ENCODE measurements around the gene ARFGEF2.

DNA sequence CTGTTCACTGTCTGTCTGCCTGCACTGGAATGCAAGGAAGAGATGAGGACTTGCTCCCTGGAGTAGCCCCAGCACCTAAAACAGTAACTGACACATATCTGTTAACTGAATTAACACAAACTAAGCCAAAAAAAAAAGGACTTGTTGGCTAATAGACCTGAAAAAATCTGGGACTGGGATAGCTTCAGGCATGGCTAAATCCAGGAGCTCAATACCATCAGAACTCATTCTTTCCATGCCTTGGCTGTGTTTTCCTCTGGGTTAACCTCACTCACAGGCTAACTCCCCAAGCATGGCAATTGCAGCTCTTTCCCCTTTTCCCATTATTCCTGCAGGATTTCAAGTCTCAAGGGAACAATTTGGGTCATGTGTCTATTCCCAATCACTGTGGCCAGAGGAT lies 21.6 kb upstream of the ARFGEF2 start:
- TF ChIP-seq, protein P1, sequence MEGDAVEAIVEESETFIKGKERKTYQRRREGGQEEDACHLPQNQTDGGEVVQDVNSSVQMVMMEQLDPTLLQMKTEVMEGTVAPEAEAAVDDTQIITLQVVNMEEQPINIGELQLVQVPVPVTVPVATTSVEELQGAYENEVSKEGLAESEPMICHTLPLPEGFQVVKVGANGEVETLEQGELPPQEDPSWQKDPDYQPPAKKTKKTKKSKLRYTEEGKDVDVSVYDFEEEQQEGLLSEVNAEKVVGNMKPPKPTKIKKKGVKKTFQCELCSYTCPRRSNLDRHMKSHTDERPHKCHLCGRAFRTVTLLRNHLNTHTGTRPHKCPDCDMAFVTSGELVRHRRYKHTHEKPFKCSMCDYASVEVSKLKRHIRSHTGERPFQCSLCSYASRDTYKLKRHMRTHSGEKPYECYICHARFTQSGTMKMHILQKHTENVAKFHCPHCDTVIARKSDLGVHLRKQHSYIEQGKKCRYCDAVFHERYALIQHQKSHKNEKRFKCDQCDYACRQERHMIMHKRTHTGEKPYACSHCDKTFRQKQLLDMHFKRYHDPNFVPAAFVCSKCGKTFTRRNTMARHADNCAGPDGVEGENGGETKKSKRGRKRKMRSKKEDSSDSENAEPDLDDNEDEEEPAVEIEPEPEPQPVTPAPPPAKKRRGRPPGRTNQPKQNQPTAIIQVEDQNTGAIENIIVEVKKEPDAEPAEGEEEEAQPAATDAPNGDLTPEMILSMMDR (IDR thresholded peaks at IDR 0.05; ENCODE audit: low read depth, low read length, poor library complexity, severe bottlenecking) = no peak
- TF ChIP-seq EZH2phosphoT487 (IDR thresholded peaks at IDR 0.05; ENCODE audit: borderline replicate concordance, low read length) = no peak
